ENCODE results near the gene ALG9. TPM values are rescaled to one million over a fixed set of nuclear protein-coding genes. Genes with fewer than 3 reads are reported as not detected.

Gene ALG9
- total RNA-seq, 4 donors from 2014 or later, result 10.3 to 22.5 (median 14.9) TPM

- Histone ChIP-seq H3K27ac (peak overlapping the region; percentile 91 to 97 (median 97)), H3K27me3 (no peaks in the 10 kb centered on the region), H3K4me3 (peak overlapping the region in 3 of 4 donors; percentile 74 to 79 (median 75)), H3K9me3 (no peaks in the 10 kb centered on the region), H3K36me3 (peaks cover 0 to 24% of the 10 kb centered on the region in 2 donors), H3K4me1 (peaks cover 11 to 35% of the 10 kb centered on the region in 2 donors)
- DNase-seq (no peak), ATAC-seq (no peak)
- in situ Hi-C loops (cut with MboI; ENCODE audit: low sequenced_read_pairs in 4 of 4) (no loop called here), intact Hi-C loops (cut with DNase I; ENCODE audit: low total_unique reads) (no loop called here)
- no peak for TF ChIP-seq POLR2A (IDR thresholded peaks at IDR 0.05)
- no peak for TF ChIP-seq CTCF (IDR thresholded peaks at IDR 0.05 in 4 of 5, conservative IDR thresholded peaks at IDR 0.05 in 1 of 5)
Measured at GRCh38 chr11:111908639-111909305, 37.4 kb upstream of the ALG9 start.

- peaks cover 0 to 24% of the 10 kb centered on the region in 2 donors for H3K36me3 ChIP-seq
- ATAC-seq, result peak; percentile 60 to 70
- H3K4me3 ChIP-seq, result no peak overlapping the region
- H3K9me3 ChIP-seq, result no peaks in the 10 kb centered on the region
- no peak for TF ChIP-seq POLR2A (IDR thresholded peaks at IDR 0.05)
- no peak for TF ChIP-seq CTCF (IDR thresholded peaks at IDR 0.05 in 4 of 5, conservative IDR thresholded peaks at IDR 0.05 in 1 of 5)
- peak in 1 of 2 donors; percentile 27 for DNase-seq
- no peaks in the 10 kb centered on the region for H3K27me3 ChIP-seq
- in situ Hi-C loops (cut with MboI; ENCODE audit: low sequenced_read_pairs in 4 of 4) (no loop called here), intact Hi-C loops (cut with DNase I; ENCODE audit: low total_unique reads) (no loop called here)
- H3K27ac ChIP-seq, result peak overlapping the region; percentile 91 to 97 (median 97)
- H3K4me1 ChIP-seq, result peaks cover 0 to 29% of the 10 kb centered on the region in 2 donors
Measured at GRCh38 chr11:111906680-111907079, 35.3 kb upstream of the ALG9 start.

- ATAC-seq (no peak), DNase-seq (no peak)
- TF ChIP-seq CTCF (IDR thresholded peaks at IDR 0.05 in 4 of 5, conservative IDR thresholded peaks at IDR 0.05 in 1 of 5), result no peak
- no peak for TF ChIP-seq POLR2A (IDR thresholded peaks at IDR 0.05)
- in situ Hi-C loops (cut with MboI; ENCODE audit: low sequenced_read_pairs in 4 of 4) (no loop called here), intact Hi-C loops (cut with DNase I; ENCODE audit: low total_unique reads) (no loop called here)
- peaks cover 0 to 26% of the 10 kb centered on the region in 2 donors for H3K4me1 ChIP-seq
- no peaks in the 10 kb centered on the region for H3K27me3 ChIP-seq
- H3K36me3 ChIP-seq, result peaks cover 0 to 21% of the 10 kb centered on the region in 2 donors
- no peak overlapping the region for H3K4me3 ChIP-seq
- H3K9me3 ChIP-seq, result no peaks in the 10 kb centered on the region
- H3K27ac ChIP-seq, result peak overlapping the region; percentile 91 to 97 (median 97)
Measured at GRCh38 chr11:111905411-111905810, 34.0 kb upstream of the ALG9 start.

GRCh38 chr11:111886844-111887243 lies 15.5 kb upstream of the ALG9 start:
- H3K9me3 ChIP-seq, result no peaks in the 10 kb centered on the region
- in situ Hi-C loops (cut with MboI; ENCODE audit: low sequenced_read_pairs in 4 of 4), result no loop called here
- no peak overlapping the region for H3K27ac ChIP-seq
- ATAC-seq (no peak), DNase-seq (no peak)
- H3K4me3 ChIP-seq, result no peak overlapping the region
- H3K4me1 ChIP-seq, result no peaks in the 10 kb centered on the region
- no peaks in the 10 kb centered on the region for H3K36me3 ChIP-seq
- H3K27me3 ChIP-seq, result no peaks in the 10 kb centered on the region
- intact Hi-C loops (cut with DNase I; ENCODE audit: low total_unique reads), result no loop called here
- TF ChIP-seq CTCF (IDR thresholded peaks at IDR 0.05 in 4 of 5, conservative IDR thresholded peaks at IDR 0.05 in 1 of 5) (no peak), POLR2A (IDR thresholded peaks at IDR 0.05) (no peak)
